HG02884 (cell line): ENCODE data around the gene SLC38A11.
"Not testable (repeated sequence)": the region's sequence is repeated elsewhere in the genome, so short reads cannot be mapped to it uniquely, and the experiment has no call there.

ENCODE experiments used
- ATAC-seq: cut with Tn5 transposase; IDR thresholded peaks from one replicate; pipeline ENCODE4 v1.9.1; 2021; ENCODE audit warnings: mild to moderate bottlenecking, moderate library complexity; ENCODE audit not compliant: unreplicated experiment

The SLC38A11 gene

DNA sequence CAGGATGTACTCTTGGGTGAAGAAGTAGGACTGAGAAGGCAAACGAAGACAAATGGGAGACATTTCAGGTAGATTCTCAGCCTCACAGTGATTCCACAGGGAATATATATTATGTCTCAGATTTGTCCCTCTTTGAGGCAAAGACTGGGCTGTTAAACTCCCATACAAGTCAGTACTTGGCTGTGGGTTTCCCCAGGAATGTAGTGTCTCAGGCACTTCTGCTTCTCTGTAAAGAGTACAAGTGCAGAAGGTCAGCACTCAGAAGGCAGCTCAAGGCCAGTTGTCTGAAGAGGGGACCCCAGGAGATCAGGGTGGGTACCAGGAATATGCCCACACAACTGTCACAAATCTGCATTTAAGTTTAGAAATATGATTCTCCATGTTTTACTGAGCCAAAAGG is 73.8 kb downstream of the SLC38A11 start:
- ATAC-seq = no peak

DNA sequence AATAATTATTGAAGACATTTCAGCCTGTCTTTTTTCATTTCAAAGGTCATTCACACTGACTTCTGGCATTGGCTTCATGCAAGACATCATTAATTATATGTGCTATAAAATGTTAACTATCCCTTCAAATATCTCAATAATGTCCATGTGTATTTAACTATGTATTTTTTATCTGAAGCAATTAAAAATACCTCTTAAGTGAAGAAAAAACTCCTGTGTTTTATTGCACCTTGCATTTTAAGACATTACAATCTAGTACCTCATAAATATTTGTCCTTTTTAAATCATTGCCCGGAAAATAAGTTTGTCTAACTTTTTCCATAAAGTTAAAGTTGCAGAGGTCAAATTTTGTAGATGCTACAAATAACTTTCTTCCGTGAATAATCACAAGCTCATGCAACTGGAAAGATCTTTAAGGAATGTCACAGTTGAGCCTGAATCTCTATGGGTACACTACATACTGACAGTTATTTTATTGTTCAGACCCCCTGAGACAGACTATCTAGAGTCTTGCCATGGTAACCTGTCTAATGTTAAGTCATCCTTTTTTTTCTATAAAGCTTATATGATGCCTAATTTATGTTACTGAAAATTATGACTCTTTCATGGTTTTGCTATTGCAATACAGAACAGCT is 75.3 kb downstream of the SLC38A11 start:
- no peak for ATAC-seq

DNA sequence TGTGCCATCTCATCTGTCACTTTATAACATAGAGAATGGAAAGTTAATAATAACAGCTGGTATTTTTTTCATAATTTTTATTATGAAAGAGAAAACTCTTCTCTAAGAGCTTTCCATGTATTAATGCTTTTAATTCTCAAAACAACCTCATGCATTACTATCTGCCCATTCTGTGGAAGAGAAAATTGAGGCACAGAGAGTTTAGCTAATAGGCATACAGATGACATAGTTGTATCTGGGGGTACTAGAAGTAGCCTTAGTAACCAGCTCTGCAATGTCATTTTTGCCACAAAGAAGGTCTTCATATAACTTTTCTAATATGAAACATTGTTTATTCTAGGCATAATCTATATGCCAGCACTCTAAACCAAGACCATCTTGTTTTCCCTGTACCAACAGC is 77.4 kb downstream of the SLC38A11 start:
- ATAC-seq = no peak

DNA sequence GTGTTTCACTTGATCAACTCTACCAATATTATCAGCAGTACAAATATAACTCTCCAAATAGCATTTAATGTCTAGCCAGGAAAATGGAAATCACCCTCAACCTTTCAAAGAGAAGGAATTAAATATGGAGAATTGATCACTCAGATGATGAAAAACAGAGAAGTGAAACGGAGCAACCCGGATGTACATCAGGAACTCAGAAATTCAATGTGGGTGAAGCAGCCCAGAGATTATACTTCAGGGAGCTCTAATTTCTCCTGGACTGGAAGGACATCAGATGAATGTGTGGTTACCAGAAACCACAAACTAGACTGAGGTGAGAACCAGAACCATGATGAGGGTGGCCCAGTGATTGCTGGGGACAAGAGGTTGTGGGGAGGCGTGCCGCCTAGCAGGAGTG is 78.2 kb downstream of the SLC38A11 start:
- no peak for ATAC-seq

DNA sequence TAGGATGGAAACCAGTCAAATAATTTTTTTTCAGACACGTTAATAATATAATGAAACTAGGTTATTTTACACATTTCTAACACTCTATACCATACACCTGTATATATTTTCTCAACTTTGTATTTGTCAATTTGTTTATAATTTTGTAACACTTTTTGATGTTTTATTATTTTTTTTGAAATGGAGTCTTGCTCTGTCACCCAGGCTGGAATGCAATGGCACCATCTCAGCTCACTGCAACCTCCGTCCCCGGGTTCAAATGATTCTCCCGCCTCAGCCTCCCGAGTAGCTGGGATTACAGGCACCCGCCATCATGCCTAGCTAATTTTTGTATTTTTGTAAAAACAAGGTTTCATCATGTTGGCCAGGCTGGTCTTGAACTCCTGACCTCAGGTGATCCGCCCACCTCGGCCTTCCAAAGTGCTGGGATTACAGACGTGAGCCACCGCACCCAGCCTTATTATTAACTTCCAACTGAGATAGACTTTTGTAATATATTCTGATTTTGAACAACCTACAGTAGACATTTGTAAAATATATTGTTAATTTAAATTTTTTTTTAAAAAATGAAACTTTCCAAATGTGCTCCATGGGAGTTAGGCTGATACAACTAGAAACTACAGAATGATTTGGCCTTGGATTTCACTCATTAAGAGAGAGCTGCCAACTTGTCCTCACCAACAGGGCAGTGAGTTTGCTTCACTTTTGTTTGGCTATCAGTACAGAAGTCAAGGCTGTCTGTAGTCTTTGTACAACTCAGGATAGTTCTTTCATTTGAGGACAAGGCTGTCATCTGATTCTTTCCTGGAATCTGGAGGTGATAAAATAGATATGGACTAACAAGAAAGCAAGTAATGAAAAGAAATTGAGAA is 79.8 kb downstream of the SLC38A11 start:
- ATAC-seq = no peak

DNA sequence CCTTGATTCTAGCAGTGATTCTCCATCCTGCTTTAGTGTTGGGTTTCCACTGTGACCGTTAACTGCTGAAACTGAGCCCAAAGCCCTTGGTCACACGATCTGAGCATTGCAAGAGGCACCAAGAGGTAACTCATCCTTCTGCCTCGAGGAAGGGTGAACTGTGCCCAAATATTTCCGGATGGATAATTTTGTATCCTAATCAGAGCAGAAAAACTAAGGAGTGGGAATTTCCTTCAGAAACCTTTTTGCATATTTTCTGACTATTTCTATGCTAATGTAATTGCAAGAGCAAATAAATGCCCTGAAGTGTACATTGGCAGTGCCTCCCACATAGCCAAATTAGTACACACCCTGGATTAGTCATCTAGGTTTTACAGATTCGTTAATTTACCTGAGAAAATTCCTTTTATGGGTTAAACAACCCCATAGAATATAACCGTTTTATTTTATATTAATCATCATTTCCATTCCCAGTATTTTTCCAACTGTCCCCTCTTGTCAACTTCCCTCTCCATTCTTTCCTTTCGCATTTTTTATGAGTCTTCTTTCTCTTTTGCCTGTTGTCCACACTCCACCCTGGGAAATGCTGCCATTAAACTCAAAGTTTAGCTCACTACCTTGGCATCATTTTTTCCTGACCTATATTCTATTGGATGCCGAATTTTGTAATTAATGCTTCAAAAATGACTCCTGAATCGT is 82.0 kb downstream of the SLC38A11 start:
- ATAC-seq = no peak

DNA sequence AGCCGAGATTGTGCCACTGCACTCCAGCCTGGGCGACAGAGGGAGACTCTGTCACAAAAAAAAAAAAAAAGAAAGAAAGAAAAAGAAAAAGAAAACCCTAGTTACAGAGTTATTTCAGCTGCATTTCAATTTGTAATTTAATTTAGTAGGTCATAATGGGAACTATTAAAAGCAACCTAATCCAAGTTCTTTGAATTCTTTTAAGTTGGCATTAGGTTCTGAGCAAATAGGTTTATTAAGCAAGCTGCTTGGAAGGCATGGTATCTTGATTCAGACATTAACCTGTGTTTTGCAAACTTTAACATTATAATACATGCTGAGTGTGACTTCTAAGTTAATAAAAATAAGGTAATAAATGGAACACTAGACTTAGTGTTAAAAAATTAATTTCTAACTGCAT is 83.9 kb downstream of the SLC38A11 start:
- ATAC-seq = no peak

DNA sequence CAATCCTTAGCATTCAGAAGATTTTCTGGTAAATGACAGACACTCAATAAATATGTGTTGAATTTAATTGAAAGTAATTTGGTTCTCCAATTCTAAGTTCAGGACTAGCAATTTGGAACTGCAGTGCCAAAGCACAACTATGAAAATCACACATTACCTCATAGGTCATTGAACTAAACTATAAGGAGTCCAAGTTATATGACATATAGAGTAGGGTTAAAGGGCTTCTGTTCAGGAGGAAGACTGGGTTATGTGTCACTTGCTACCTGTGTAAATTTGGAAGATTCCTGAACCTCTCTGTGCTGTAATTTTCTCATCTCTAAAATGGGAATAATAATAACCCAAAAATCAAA is 85.9 kb downstream of the SLC38A11 start:
- no peak for ATAC-seq

DNA sequence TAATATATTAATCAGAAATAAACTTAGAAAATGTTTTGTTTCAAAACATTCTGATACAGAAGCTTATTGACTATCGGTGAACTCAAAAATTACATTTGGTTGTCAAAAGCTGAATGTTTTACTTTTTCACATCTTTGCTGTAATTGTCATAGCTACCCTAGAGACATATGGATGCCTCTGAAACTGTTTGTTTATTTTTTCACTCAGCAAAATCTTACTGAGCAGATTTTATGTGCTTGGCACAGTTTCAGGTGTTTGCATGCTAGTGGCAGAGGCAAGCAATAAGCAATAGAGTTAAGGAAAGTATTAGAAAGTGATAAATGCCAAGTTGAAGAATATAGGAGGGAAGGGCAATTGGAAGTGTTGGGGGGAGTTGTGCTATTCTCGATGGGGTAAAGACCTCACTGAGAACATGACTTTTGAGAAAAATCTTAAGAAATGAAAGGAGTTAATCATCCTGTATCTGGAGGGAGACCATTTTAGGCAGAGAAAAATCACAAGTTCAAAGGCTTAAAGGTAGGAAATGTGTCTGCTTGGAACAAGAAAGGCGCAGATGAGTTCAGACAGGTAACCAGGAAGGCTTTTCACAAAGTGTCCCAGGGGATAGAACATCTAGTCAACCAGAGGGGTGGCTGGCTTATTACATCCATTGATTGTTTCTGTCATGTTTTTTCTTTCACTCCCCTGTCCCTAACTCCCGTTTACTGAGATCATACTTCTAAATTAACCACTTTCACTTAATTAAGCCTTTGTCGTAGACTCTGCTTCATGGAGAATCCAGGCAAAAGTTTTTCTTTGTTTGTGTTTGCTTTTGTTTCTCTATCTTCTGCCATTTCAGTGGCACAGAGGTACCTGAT is 86.5 kb downstream of the SLC38A11 start:
- ATAC-seq = no peak

DNA sequence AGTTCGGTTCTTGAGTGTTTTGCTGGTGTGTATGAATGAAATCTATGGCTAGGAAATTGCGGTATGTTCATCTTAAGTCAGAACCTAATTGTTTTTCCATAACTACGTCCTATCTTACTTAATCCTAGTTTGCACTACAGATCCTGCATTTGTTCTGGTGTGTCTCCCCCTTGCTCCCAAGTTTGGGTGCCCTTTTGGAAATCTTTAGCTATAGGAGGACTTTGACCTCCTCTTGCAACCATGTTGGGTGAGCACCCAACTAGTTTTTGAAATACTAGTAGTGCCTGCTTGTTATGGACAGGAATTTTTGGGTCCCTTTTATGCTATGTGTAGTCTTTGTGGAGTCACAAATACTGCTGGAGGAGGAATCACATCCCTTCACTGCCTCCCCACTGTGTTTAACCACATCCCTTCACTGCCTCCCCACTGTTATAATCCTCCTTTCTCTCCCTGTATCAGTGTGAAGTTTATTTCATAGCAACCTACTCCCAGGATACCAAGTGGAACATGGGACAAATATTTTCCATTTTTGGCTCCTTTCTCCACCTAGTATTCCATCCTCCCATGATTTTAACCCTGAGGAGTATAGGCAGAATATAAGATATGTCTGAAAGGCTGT is 87.4 kb downstream of the SLC38A11 start:
- ATAC-seq = no peak

DNA sequence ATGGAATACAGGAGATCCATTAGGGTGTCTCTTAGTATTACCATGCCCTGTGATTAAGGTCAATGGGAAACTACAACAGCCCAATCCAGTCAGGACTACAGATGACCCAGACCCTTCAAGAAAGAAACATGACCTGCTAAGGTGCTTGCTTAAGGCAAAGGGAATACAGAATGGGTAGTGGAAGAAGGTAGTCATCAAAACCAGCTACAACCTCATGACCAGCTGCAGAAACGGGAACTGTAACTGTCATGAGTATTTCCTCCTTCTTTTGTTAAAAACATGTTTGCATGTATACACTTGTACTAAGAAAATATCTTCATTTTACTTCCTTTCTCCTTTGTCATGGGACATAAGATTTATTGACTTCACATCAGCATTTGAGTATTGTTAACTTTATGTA is 88.9 kb downstream of the SLC38A11 start:
- ATAC-seq = not testable (repeated sequence)

DNA sequence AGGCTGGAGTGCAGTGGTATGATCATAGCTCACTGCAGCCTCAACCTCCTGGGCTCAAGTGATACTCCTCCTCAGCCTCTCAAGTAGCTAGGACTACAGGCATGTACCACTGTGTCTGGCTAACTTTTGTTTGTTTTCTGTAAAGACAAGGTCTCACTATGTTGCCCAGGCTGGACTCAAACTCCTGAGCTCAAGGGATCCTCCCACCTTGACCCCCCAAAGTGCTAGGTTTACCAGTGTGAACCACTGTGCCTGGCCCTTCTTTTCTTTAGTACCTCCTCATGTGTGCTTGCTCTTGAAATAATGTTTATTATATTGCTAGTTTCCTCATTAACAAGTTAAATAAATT is 94.7 kb downstream of the SLC38A11 start:
- no peak for ATAC-seq

DNA sequence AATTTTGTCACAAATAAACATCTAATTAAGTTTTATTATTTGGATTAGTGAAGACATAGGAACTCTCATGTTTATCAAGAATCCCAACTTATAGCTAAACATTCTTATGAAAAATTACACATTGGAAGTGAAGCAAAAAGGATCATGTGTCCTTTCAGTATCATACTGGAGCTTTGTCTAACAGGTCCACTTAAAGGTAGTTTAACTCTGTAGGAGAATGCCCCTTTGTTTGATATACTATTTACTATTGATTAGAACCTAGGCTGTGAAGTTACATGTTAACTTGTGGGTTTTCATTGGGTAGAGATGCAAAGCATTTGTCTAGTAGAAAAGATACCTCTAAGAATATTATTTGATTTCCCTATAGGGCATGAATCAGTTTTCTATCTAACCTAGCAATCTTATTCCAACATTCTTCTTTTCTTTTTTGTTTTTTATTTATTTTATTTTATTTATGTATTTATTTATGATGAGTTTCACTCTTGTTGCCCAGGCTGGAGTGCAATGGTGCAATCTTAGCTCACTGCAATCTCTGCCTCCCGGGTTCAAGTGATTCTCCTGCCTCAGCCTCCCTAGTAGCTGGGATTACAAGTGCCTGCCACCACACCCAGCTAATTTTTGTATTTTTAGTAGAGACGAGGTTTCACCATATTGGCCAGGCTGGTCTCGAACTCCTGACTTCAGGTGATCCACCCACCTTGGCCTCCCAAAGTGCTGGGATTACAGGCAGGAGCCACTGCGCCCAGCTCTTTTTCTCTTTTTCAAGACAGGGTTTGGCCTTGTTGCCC is 95.2 kb downstream of the SLC38A11 start:
- not testable (repeated sequence) for ATAC-seq

DNA sequence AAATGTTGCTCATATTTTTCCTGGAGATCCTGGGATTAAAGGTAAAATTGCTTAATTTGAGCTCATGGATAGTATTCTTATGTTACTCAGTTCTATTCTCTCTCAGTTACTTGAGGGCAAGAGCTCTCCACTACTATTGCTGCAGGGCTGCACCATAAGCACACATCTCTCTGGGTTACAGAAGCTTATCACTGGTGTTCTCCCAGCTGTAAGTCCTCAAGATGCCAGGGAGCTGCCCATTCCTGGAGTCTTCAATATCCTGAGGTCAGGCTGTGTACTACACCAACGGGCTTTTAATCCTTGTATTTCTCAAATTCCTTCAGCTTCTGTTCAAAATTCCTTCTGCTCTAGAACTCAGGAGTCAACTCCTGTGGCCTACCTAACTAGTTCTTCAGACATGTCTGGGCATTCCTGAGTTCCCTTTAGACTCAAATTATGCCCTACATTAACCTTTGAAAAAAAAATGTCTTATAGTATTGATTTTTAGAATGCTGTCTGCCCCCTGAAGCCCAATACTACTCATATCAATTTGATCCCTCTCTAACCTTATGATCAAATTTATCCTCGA is 96.0 kb downstream of the SLC38A11 start:
- ATAC-seq = no peak

DNA sequence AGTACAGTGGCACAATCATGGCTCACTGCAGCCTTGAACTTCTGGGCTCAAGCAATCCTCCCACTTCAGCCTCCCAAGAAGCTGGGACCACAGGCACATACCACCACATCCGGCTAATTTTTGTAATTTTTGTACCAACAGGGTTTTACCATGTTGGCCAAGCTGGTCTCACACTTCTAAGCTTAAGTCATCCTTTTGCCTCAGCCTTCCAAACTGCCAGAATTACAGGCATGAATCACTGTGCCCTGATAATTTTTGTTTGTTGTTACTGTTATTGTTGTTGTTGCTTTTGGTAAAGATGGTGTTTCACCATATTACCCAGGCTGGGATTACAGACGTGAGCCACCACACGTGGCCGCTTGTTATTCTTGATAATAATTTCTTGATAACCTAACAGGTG is 103.2 kb downstream of the SLC38A11 start:
- no peak for ATAC-seq

DNA sequence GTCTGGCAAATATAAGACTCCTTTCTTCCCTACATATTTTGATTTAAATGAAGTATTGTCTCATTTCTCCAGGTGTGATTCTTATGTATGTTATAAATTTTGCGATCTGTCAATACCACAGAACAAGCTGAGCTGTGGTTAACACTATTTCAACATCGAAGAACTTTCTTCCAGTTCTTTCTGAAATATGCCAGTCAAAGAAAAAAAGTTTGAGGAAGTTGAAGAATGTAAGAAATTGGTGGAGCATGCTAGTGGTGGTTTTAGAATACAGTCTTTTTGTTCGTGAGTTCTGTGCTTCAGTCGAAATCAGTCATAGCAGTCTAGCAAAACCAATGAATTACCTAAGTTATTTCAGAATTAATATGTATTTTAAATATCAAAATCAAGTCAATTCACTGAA is 105.1 kb downstream of the SLC38A11 start:
- no peak for ATAC-seq

DNA sequence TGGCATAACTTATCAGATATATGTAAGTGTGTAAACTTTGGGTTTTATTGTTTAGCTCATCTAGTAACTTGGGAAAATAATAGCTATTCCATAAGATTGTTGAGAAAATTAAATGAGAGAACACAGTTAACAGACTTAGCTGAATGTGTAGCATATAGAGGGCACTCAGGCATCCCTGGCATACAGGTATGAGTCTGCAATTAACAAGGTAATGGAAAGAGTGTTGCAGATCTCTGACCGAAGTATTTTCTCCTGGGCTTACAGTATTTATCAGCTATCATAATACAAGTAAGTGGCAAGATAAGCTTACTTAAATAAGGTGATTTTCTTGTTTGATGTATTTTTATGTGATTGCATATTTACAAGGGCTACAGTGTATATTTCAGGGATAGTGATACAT is 105.8 kb downstream of the SLC38A11 start:
- ATAC-seq = no peak

DNA sequence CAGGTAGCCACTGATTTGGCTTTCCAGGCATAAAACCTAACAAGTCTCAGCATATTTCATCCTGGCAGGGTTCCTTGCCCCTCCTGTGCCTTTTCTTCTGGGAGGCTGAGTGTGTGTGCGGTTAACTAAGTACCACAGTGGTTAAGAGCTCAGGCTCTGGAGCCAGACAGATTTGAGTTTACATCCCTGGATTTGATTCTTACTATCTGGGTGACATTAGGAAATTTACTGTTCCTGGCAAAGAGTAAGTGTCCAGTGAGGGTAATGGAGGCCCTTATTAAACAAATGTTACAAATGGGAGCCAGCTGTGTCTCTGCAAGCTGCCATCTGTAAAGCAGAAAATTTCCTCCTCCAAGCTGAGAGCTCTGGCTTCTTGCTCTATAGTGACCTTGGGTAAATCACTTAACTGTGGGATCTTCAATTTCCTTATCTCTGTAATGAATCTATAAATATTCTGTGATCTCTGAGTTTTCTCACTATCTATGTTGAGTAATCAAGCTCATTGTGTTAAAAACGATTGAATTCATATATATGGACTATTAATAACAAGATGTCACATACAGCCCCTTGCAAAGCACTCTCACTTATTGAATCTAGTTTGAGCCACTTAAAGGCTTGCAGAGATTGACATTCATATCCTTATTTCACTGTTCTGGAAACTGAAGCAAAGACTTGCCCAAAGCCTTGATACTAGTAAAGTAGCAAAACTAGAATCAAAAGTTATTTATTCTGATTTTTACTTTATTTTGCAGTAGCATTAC is 107.2 kb downstream of the SLC38A11 start:
- no peak for ATAC-seq

DNA sequence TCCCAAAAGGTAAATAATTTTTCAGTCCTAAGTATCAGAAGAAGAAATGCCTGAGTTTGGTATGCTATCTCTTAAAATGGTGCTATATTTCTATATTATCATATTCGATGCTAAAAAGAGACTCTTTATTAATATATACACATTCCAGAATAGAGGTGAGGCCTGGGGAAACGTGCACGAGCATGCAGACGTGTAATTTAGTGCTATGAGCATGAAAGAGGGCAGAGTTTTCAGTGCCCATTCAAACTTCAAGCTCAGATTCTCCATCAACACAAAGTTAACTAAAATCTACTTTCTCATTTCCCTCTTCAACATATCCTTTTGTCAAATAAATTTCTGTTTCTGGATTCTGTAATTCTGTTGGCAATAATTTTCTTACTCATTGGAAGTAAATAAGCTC is 108.0 kb downstream of the SLC38A11 start:
- no peak for ATAC-seq
